C4-2B (cell line): ENCODE data around the gene CEP295NL.

Source experiments
- ZFX ChIP-seq: fragments of 450-650 bp; IDR thresholded peaks from 2 replicates; pipeline ENCODE4 v1.6.1; 2017
- TF ChIP-seq, protein P1 (sequence below): fragments of 450-650 bp; conservative IDR thresholded peaks from 2 replicates; pipeline ENCODE4 v1.5.1; 2017; ENCODE audit warnings: mild to moderate bottlenecking

DNA sequence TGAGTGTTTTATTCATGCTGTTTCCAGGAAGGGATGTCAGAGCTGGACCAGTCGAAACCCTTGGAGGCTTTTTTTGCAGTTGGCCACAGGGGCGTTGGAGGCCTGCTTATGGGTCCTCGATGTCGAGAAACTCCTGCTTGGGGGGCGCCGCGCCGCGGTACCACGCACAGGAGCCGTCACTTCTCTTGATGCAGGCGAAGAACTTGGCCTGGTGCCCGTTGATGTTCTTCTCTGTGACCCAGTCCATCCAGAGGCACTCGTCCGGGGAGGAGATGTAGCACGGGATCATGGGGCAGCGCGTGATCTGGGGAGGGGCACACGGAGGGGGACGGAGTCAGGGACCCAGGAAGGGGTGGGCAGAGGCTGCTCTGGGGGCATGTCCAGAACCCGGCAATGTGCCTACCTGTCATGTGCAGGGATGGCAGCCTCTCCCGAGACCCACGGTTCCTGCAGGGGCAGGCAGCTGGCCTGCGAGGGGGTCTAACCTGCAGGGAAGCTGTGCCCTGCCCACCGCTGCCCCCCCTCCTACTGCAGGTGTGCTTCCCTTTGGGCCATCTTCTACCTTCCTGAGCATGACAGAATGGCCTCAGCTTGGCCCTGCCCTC, 47.3 kb downstream of the CEP295NL start:
- TF ChIP-seq, protein P1, sequence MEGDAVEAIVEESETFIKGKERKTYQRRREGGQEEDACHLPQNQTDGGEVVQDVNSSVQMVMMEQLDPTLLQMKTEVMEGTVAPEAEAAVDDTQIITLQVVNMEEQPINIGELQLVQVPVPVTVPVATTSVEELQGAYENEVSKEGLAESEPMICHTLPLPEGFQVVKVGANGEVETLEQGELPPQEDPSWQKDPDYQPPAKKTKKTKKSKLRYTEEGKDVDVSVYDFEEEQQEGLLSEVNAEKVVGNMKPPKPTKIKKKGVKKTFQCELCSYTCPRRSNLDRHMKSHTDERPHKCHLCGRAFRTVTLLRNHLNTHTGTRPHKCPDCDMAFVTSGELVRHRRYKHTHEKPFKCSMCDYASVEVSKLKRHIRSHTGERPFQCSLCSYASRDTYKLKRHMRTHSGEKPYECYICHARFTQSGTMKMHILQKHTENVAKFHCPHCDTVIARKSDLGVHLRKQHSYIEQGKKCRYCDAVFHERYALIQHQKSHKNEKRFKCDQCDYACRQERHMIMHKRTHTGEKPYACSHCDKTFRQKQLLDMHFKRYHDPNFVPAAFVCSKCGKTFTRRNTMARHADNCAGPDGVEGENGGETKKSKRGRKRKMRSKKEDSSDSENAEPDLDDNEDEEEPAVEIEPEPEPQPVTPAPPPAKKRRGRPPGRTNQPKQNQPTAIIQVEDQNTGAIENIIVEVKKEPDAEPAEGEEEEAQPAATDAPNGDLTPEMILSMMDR, result no peak
- no peak for TF ChIP-seq ZFX
